Gastrocnemius medialis (tissue), 4 donors: ENCODE measurements around the gene MTM1.

Source experiments
- POLR2A ChIP-seq, 2 donors: fragments of 450-650 bp; IDR thresholded peaks; one replicate each; pipeline ENCODE4 v1.6.1; 2017; ENCODE audit warnings: antibody characterized with exemption in 2 of 2, mild to moderate bottlenecking in 2 of 2, moderate library complexity in 2 of 2
- TF ChIP-seq, protein P1 (sequence below), 5 experiments: fragments of 450-650 bp in 3 of 5; fragments of 200-600 bp in 2 of 5; sonication (generic) in 2 of 5; IDR thresholded peaks in 4 of 5; conservative IDR thresholded peaks in 1 of 5; 1 replicate in 4 of 5; 2 replicates in 1 of 5; pipeline ENCODE4 v1.5.1; 2016 to 2019; ENCODE audit warnings: antibody characterized with exemption in 5 of 5, mild to moderate bottlenecking in 3 of 5, moderate library complexity in 3 of 5

GRCh38 chrX:150692831-150693724, 124.7 kb downstream of the MTM1 start, which contains the start of gene MTMR1:
- peak; percentile 25 for TF ChIP-seq POLR2A (IDR thresholded peaks at IDR 0.05)
- TF ChIP-seq, protein P1, sequence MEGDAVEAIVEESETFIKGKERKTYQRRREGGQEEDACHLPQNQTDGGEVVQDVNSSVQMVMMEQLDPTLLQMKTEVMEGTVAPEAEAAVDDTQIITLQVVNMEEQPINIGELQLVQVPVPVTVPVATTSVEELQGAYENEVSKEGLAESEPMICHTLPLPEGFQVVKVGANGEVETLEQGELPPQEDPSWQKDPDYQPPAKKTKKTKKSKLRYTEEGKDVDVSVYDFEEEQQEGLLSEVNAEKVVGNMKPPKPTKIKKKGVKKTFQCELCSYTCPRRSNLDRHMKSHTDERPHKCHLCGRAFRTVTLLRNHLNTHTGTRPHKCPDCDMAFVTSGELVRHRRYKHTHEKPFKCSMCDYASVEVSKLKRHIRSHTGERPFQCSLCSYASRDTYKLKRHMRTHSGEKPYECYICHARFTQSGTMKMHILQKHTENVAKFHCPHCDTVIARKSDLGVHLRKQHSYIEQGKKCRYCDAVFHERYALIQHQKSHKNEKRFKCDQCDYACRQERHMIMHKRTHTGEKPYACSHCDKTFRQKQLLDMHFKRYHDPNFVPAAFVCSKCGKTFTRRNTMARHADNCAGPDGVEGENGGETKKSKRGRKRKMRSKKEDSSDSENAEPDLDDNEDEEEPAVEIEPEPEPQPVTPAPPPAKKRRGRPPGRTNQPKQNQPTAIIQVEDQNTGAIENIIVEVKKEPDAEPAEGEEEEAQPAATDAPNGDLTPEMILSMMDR (IDR thresholded peaks at IDR 0.05 in 4 of 5, conservative IDR thresholded peaks at IDR 0.05 in 1 of 5), result no peak
